ENCODE results near the gene MYO16.
"Not testable (repeated sequence)": the region's sequence is repeated elsewhere in the genome, so short reads cannot be mapped to it uniquely, and the experiment has no call there.

The MYO16 gene

DNA sequence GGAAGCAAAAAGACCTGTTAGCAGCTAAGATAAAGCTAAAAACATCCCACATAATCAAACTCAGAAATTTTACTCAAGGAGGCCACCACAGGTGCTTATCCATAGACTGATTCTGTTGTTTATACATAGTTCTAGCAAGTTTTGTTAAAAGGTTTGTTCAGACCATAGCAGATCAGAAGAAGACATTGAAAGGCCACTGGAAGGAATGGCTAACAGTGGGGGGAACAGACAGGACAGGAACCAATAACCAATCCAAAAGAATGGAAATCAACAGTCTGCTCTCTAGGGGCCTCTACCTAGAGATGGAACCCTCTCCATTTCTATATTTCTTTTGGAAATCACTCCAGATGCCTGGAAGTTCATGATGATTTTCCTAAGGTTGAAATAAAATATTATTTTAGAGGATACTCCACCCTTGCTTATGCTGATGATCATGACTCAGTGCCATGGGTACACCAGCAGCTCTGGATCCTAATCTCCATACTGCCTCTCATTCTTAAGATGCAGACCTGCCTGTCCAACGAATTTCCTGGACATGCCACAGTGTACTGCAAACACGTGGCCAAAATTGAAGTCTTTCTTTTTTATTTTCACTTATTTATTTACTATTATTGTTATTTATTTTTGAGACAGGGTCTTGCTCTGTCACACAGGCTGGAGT, 260.0 kb downstream of the MYO16 start:
- no peak for DNase-seq

DNA sequence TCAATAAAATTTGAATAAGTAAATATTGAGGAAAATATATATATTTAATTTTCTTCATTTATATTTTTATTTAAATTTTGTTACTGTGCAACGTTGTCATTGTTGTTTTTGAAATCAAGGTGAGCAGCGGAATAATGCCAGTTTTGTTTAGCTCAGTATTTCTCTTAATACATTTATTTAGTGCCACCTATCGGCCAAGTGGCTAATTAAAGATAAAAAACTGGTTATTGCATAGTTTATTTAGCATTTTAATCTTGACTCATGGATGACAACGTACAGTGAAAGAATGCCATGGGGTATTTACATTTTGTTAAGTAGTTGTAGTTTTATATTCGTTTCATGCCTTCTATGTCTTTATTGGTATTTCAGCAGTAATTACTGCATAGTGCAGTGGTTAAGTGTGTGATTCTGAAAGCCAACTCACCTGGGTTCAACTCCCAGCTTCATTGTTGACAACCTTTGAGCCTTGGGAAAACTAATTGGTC, 265.9 kb downstream of the MYO16 start:
- peak in 1 of 51 donors; percentile 15 for DNase-seq

DNA sequence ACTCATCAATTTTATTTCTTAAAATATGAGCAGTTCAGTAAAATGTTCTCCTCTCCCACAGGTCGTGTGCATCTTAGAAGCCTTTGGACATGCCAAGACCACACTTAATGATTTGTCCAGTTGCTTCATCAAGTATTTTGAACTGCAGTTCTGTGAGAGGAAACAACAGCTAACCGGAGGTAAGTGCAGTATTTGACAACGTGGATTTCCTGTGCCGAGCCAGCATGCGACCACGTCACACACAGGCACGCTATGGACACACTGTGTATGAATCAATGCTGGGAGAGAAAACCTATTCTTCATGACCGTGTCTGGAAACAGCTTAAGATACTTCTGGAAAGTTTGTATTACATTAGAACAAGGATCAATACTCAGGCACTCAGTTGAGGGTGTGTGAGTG, 268.5 kb downstream of the MYO16 start:
- DNase-seq, result no peak

DNA sequence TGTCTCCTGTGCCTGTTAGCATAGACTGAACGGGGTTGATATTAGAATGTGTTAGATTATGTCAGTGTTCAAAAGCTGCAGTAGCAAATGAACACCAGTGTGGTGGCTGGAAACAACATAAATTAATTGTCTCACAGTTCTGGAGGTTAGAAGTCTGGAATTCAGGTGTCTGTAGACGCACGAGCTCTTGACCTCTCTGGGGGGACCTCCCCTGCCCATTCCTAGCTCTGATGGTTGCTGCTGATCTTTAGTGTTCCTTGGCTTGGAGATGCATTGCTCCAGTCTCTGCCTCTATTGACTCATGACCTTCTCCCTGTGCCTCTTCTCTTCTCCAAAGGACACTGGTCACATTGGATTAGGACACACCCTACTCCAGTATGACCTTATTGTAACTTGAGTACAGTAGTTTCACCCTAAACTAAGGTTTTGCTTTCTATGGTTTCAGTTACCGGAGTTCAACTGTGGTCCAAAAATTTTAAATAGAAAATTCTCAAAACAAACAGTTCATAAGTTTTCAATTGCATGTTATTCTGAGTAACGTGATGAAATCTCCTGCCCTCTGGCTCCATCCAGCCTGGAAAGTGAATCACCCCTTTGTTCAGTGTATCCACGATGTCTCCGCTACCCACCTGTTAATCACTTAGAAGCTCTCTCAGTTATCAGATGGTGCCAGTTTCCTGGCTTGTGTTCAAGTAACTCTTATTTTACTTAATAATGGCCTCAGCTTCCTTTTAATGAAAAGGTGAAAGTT, 273.2 kb downstream of the MYO16 start:
- no peak for DNase-seq

DNA sequence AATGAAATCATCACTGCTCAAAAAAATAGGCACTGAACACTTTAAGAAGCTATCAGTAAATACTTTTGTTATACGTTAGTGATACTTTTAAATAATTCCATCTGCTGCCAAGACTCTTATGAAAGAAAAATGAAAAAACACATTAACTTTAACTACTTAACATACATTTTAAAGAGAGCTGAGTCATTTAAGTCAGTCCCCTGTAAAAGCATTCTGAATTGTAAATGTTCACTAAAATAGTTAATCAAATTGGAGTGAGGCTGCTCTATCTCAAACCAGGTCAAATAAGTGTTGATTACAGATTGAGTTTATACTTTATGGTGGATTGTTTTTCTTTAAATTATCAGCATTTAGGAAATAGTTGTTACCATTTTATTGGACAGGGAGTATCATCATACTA, 274.2 kb downstream of the MYO16 start:
- DNase-seq, result no peak

DNA sequence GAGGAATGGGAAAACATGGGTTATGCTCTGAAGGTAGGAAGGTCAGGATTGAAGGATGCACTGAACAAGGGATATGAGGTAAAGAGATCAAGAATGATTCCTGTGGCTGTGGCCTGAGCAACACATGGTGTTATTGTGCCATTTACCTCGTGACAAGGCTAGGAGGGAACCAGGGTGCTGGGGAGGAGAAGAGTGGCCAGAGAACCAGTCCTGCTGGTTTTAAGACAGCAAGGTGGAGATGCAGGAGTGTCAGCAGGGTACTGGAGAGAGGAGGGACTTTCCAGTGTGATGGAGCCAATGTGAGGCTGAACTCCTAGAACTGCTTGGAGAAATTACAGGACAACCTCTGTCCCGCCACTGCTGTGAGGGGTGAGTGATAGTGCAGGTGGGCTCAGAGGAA, 282.4 kb downstream of the MYO16 start:
- DNase-seq, result no peak

DNA sequence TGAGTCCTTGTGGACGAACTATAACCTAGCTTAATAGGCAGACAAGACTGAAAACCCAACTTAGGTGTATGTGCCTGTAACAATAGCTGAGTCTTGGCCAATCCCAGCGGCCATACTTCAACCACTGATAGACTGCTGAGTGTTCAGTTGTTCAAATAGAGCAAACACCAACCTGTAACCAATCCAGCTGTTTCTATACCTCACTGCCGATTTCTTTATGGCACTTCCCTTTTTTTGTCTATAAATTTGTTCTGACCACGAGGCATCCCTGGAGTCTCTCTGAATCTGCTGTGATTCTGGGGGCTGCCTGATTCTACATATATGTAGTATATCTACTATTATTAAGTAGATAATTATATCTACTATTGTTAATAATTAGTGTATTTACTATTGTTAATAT, 284.3 kb downstream of the MYO16 start:
- not testable (repeated sequence) for DNase-seq

DNA sequence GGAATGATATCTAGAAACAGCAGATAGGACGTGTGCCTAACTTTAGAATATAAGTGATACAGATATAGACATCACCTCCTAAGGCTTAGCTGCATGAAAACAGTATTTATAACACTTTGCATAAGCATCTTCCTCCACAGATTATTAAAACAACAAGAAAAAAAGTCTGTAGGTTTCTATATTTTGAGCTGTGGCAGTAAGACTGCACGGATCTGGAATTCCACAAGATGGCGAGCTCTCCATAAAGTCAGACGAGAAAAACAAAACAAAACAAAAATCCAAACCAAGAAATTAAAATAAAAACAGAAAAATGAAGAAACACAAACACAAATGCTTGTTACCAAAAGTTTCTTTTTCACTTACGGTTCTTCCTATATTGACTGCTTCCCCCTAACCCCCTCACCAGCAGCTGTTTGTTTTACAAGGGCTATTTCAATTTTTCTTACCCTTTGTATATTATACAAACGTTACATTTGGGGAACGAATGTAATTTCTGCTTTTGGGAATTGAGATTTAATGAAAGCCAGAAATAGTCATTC, 285.8 kb downstream of the MYO16 start:
- peak in 1 of 51 donors; percentile 37 for DNase-seq

DNA sequence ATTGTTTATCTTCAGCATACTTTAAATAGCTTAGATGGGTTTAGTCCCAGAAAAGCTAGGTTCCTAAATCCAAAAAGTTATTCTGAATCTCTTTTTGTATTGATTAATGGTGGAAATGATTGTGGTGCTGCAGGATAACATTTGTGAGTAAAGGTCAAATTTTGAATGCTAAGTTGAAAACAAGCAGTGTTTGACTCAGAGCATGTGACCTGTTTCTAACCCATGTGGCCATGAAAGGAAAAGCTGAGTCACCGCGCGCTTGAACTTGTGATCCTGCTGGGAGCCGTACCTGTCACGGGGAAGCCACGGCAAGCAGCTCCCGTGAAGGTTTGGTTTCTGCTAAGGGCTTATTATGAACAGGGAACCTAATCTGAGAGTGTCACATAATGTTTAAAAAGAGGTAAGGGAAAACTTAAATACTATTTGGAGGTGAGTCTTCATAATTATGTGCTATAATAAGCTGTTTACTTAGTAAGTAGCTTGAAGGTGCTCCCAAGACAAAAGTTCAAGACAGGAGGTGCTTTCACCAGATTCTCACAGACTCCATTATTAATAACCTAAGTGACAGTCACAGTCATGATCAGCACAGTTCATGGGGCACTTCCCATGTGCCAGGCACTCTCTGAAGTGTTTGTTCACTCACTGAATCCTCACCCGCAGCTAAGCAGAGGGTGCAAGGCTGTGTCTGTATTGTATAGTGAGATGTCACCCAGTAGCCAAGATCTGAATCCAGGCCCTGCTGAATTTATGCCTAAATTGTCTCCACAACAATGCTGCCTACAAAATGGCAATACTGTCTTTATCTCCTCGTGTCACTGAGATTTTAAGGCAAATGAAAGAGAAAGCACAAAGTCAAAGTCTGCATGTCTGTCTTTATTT, 286.5 kb downstream of the MYO16 start:
- peak in 29 of 51 donors; percentile 1 to 70 (median 22) for DNase-seq

DNA sequence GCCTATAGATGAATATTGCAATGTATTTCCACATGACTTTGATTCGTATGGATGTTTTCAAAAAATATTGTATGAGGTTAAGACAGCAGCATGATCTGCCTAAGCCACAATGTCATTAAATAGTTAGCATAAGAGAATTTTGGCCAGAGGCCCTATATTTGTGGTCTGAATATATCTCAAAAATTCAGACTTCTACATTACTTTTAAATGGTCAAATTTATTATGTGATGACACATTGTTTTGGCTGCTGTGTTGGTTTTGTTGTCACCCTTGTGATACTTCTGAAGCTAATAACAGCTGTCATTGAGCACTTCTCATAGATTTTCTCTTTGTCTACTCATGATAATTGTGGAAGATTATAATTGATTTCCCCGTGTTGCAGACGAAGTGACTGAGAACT, 288.2 kb downstream of the MYO16 start:
- no peak for DNase-seq

DNA sequence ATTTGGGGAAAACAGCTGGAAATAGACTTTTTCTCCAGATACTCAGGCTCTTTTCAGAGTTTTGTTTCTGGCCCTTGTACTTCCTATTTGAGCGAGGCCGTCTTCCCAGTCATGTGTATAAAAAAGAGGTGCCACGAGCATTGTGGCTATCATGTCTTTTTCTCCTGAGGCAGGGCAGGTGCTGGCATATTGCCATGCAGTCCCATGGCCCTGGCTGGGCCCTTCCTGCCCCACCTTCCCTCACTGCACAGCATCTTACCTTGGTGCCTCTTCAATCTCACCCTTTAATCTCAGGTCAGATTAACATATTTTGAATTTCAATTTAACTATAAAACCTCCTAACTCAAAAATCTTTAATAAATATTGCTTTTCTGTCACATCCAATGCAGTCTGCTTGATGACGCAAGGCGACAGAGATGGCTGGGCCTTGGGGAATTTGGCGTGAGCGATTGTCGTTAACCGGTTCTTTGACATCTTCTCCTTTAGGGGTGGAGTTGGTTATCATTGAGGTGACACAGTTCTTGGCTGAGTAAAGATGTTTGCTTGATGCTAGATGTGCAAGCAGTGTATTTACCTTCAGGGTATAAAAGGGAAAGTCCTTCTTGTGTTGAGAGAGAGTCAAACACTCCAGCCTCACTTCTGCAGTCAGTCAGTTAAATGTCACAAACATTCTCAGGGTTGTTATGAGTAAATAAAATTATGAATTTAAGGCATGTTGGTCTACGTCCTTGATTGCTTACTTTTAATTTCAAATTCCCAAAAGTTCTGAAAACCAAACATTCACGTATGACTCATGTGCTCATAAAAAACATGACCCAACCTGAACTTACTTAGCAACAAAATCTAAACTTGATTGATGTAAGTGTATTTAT, 289.9 kb downstream of the MYO16 start:
- DNase-seq, result no peak

DNA sequence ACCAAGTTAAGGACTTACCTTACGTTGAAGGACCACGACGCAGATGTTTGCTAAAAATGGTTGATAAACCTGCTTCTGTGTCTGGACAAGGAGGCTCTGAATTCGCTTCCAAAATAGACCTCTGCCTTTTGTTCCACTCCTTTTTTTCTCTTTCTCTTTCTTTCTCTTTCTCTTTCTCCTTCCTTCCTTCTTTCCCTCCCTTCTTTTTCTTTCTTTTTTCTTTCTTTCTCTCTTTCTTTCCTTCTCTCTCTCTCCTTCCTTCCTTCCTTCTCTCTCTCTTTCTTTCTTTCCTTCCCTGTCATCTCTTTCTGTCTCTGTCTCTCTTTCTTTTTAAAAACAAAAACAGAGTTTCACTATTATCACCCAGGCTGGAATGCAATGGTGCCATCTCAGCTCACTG, 290.7 kb downstream of the MYO16 start:
- DNase-seq, result no peak

DNA sequence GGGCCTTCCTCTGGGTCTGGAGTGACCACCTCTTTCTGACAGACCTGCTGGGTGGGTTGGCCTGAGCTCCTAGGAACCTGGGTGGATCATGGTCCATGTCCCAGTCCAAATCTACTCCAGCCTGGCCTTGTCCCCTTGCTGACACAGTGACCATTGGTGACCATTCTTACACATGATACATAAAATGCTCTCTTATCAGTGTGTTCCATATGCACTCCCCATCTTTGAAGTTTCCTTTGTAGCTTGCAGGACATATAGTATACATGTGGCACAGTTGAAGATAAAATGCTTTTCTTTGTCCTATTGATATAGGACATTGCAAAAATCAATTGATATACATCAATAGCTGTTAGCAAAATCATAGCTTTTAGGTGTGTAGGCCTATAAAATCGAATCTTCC, 291.8 kb downstream of the MYO16 start:
- DNase-seq, result no peak

DNA sequence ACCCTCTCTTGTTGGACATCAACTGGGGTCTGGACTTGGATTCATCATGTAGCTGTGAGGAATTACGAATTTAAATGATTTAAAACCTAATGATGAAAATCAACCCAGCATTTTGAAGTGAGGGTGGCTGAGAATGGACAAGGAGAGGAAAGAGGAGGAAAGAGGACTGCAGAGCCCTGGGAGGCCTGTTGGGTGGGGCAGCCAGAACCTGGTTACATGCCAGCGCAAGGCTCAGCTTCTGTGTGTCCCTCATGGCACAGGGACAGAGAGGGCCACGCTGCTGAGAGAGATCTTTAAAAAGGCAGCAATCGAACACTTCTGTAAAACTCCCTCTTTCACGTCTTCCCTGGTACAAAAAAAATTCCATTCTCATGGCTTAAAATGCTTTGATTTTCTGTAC, 292.7 kb downstream of the MYO16 start:
- DNase-seq, result no peak

DNA sequence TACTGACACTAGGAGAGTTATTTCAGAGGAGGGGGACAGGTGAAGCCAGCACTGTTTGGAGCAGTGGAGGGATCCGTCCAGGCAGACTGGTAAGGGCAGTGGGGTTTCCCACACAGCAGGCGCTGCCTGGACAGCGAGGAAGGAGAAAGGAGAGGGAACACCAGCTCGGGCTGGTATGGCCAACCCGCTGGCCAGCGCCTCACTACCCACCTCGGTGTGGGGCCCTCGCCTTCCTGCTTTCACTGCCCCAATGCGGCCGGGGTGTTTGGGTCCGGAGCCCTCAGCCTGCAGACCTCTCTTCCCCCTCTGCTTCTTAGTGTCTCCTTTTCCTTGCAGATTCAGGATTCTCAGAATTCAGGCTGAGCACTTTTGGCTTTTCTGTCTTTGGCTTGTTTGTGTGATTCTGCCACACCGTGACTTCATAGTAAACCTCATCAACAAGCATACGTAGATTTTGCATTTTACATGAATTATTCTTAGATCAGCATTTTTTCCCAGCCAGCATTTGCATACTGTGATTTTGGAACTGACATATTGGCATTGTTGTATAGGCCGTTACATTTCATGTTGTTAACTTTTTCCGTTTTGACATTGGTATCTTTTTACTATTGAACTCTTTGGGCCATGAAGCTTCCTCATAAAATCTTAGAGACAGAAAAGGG, 294.1 kb downstream of the MYO16 start:
- DNase-seq, result no peak

DNA sequence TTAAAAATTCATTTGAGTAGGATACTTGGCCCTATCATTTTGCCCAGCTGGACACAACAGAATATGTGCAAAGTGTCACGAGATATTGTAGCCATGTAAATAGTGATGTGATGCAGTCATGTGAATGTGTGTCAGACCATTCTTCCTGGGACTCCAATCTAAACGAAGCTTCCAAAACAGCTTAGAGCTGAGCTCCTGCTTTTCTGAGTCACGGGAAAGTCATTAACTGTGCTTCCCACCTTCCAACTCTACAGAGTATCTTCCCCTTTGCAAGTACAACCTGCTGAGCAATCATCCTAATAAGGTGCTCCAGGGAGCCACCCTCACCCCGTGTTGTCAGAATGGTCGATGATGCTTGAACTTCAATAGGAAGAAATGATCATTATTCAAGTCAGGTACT, 294.7 kb downstream of the MYO16 start:
- DNase-seq, result no peak

DNA sequence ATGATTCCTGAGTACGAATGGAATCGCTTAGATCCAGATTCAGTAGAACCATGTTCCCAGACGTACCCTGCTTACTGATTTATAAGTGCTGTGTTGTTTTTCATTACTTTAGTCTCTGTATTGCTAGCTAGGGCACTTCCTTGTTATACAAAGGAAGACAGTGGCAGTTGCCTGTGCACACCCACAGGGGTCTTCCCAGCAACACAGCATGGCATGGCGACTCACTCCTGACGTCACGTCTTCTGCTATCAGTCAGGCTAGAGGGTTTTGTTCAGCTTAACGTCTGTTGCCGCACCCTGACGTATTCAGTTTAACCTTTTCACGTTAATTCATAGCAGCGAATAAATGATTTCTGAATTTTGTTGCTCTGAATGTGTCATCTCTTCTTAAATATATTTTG, 295.1 kb downstream of the MYO16 start:
- DNase-seq, result no peak

DNA sequence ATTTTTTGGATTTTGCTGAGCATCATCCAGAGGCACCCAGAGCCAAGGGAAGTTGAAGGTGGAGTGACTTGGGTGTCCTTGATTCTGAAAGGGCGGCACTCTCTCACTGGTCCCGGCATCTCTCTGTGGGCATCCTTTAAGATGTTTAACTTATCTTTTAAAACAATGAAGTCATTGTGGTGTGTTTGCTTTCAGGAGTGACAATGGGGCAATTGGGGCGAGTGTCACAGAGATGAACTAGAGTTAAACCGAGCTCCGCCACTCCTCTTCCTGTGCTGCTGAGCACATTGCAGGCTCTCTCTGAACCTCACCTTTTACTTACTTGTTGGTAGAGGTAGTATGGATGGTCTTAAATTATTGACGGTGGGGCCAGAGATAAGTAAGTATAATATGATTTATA, 295.7 kb downstream of the MYO16 start:
- DNase-seq, result no peak

DNA sequence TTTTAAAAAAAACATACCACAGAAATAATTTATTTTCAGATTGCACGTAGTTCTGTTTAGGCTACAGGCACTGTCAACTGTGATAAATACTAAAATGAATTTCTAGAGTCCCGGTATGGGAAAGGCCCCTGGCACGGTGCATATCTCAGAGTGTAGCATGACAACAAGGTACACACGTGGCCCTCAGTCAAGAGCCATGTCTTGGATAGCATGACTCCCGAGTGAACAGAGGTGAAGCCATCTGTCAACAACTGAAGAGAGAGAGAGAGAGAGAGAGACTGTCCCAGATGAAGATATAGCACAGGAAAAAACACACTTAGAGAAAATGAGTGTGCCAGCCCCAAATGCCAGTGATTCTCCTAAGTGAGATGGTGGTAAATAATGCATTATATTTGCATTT, 297.5 kb downstream of the MYO16 start:
- DNase-seq, result no peak

DNA sequence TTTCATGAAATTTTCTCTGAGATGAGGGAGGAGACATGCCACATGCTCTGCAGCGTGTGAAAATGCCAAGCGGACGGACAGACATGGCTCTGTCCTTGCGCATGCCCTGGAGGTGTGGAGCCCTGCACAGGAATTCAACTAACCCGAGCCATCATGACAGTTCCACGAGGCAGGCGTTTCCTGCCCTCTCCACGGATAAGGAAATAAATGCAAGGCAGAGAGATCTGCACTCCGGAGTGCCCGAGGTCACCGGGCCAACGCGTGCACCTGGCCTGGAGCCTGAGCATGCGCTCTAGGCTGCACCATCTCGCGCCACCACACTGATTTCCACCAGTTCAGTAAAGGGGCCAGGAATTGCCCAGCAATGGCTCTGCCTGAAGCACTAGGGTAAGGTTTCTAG, 298.2 kb downstream of the MYO16 start:
- DNase-seq, result no peak

Measured in hypothalamus (tissue), 51 donors.